PFSK-1 (cell line): ENCODE measurements around the gene CALML5.

Experiments used
- FOXP2 ChIP-seq: optimal IDR thresholded peaks from 2 replicates; pipeline ENCODE3; 2011; ENCODE audit warnings: borderline replicate concordance, control low read depth, inconsistent platforms; ENCODE audit not compliant: insufficient read depth; ENCODE audit errors: extremely low read length, extremely low read depth
- POLR2AphosphoS5 ChIP-seq: IDR thresholded peaks from 2 replicates; pipeline ENCODE4 v1.6.1; 2012; ENCODE audit warnings: low read depth, mild to moderate bottlenecking, control low read depth, low read length, moderate library complexity
- SIN3A ChIP-seq: IDR thresholded peaks from 2 replicates; pipeline ENCODE4 v1.6.1; 2012; ENCODE audit warnings: mild to moderate bottlenecking, low read length, moderate library complexity, borderline replicate concordance; ENCODE audit not compliant: insufficient read depth
- TAF1 ChIP-seq: IDR thresholded peaks from 2 replicates; pipeline ENCODE4 v1.6.1; 2012; ENCODE audit warnings: low read length, control low read depth, borderline replicate concordance; ENCODE audit not compliant: insufficient read depth
- TF ChIP-seq, protein P1 (sequence below), 2 experiments: IDR thresholded peaks; 2 replicates each; pipeline versions ENCODE4 v1.6.1 to v1.8.0; 2011 to 2012; ENCODE audit warnings: low read depth in 2 of 2, low read length in 2 of 2, control low read depth in 1 of 2, inconsistent platforms in 1 of 2, mild to moderate bottlenecking in 1 of 2, moderate library complexity in 1 of 2; ENCODE audit not compliant: insufficient read depth in 1 of 2

CALML5 gene

DNA sequence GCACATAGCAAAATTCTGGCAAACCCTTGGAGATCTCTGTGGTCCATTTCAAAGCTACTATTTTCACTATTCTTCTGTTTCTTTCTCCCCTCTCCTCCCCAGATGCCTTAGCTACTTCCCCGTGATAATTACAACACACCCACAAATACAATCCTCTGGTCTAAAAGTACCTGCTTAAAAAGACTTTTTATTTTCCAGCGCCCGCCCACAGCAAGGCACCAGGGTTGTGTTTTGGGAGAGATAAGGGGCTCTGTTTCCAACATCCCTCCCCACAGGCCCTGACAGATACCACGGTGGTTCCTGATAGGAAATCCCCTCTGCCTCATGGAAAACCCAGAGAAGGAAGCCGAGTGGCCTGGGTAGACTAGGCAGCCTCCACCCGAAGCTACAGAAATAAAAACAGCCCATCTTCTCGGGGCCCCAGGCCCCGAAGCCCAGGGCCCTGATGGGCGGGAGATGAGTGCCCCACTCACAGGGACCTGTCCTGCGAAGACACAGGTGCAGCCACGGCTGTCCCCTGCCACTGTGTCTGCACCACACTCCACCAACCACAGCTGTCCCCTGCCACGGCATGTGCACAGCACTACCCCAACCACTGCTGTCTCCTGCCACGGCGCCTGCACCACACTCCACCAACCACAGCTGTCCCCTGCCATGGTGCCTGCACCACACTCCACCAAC, 19.7 kb downstream of the CALML5 start:
- TF ChIP-seq SIN3A (no peak), TAF1 (no peak), FOXP2 (no peak), POLR2AphosphoS5 (no peak)
- TF ChIP-seq, protein P1, sequence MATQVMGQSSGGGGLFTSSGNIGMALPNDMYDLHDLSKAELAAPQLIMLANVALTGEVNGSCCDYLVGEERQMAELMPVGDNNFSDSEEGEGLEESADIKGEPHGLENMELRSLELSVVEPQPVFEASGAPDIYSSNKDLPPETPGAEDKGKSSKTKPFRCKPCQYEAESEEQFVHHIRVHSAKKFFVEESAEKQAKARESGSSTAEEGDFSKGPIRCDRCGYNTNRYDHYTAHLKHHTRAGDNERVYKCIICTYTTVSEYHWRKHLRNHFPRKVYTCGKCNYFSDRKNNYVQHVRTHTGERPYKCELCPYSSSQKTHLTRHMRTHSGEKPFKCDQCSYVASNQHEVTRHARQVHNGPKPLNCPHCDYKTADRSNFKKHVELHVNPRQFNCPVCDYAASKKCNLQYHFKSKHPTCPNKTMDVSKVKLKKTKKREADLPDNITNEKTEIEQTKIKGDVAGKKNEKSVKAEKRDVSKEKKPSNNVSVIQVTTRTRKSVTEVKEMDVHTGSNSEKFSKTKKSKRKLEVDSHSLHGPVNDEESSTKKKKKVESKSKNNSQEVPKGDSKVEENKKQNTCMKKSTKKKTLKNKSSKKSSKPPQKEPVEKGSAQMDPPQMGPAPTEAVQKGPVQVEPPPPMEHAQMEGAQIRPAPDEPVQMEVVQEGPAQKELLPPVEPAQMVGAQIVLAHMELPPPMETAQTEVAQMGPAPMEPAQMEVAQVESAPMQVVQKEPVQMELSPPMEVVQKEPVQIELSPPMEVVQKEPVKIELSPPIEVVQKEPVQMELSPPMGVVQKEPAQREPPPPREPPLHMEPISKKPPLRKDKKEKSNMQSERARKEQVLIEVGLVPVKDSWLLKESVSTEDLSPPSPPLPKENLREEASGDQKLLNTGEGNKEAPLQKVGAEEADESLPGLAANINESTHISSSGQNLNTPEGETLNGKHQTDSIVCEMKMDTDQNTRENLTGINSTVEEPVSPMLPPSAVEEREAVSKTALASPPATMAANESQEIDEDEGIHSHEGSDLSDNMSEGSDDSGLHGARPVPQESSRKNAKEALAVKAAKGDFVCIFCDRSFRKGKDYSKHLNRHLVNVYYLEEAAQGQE (IDR thresholded peaks at IDR 0.05; ENCODE audit: insufficient read depth in 1 of 2, low read depth in 2 of 2, low read length in 2 of 2): no peak

DNA sequence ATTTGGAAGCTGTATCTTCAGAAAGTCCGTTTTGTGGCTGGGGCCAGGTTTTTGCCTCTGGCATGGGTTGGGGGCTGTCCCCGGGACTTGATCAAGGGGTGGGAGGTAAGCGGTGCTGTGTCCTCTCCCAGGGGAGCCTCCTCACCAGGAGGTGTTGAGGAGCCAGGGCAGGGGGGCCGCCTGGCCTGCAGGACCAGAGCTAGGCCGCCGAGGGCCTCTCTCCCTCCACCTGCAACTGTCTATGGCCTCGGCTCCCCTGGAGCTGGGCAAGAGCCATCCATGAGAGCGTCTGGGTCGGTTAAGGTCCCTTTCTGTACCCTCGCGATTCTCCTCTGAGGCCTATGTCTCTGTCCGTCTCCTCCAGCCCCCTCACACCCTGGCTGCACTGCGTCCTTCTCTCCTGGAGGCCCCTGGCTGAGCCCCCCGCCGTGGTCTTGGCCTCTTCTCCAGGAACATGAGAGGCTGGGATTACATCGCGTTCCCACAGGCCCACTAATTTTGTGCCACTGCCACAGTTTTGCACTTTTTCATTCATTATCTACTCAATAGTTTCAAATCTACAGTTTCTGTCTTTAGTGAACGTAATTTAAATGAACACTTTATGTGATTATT, 20.6 kb downstream of the CALML5 start:
- no peak for TF ChIP-seq SIN3A
- TF ChIP-seq POLR2AphosphoS5: no peak
- no peak for TF ChIP-seq FOXP2
- TF ChIP-seq, protein P1 (IDR thresholded peaks at IDR 0.05; ENCODE audit: insufficient read depth in 1 of 2, low read depth in 2 of 2, low read length in 2 of 2): no peak
- no peak for TF ChIP-seq TAF1

DNA sequence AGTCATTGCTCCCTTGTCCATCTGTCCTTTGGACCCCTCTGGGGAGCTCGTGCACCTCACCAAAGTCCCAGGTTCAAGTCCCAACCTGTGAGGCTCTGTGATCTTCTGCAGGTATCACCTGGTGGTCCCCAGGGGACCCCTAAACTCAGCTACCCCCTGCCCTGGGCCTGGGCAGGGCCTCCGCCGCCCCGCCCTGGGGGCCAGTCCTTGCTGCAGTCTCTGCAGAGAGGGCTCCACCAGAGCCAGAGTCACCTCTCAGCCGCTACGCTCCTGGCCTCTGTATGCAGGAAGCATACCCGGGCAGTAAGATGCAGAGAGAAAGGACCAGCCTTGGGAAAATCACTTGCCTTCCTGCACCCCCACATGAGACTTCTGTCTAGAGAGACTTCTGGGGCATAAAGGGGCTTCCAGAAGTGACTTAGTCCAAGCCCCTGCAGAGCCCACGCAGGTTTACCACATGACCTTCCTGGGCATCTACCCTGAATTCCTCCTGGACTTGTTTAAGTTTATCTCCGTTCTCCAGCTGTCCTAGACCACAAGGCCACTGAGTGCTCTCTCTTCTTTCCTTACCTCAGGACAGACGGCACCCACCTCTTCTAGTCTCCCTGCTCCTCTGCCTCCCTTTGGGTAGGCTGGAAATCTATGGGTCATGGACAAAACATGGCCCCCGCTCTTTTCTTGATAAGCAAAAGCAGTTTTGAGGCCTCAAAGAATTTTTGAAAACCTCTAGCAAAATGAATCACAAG, 21.2 kb downstream of the CALML5 start:
- TF ChIP-seq POLR2AphosphoS5: no peak
- TF ChIP-seq FOXP2: no peak
- TF ChIP-seq SIN3A: no peak
- TF ChIP-seq, protein P1 (IDR thresholded peaks at IDR 0.05; ENCODE audit: insufficient read depth in 1 of 2, low read depth in 2 of 2, low read length in 2 of 2): no peak
- no peak for TF ChIP-seq TAF1

DNA sequence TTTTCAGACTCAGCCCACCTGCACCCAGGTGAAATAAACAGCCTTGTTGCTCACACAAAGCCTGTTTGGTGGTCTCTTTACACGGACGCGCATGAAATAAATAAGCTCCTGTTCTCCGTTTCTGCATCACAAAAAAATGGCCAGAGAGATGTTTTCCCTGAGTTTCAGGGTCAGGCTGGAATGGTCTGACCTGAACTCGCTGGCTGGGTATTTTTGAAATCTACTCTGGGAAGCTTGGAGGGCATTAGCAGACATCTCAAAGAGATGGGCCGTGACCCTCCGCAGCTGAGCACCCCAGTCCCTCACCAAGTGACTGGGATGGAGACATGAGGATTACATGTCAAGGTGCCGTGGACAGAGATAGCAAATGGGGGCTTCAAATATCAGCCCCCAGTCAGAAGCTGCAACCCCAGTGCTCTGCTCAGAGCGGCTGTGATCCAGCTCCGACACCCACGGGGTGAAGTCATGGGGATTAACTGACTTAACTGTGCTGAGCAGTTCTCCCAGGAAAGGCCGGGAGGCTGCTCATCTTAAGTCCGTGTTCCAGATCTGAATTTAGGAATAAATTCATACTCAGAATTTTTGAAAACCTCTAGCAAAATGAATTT, 22.3 kb downstream of the CALML5 start:
- TF ChIP-seq FOXP2 (no peak), TAF1 (no peak), SIN3A (no peak), POLR2AphosphoS5 (no peak)
- TF ChIP-seq, protein P1 (IDR thresholded peaks at IDR 0.05; ENCODE audit: insufficient read depth in 1 of 2, low read depth in 2 of 2, low read length in 2 of 2): no peak
